HL-60 (cell line): ENCODE measurements around the gene DCAF7.

ENCODE experiments used
- DNase-seq, 2 experiments: peaks; one replicate each; pipeline ENCODE4 v3.0.0-alpha.2; 2010 to 2020; ENCODE audit warnings: low read depth in 1 of 2, low spot score in 1 of 2
- H3K27ac ChIP-seq: fragments of 250-450 bp; sonication (Bioruptor Pico); replicated peaks from 2 replicates; pipeline ENCODE4 v1.5.1; 2020; ENCODE audit warnings: mild to moderate bottlenecking, moderate library complexity
- H3K27me3 ChIP-seq: fragments of 250-450 bp; sonication (Bioruptor Pico); 2 replicates; pipeline ENCODE4 v1.5.1; 2021; ENCODE audit warnings: mild to moderate bottlenecking, moderate library complexity; ENCODE audit not compliant: insufficient read depth, poor library complexity, severe bottlenecking
- H3K4me3 ChIP-seq: replicated peaks from 2 replicates; pipeline ENCODE4 v1.5.1; 2011; ENCODE audit warnings: mild to moderate bottlenecking, control low read depth, low read length; ENCODE audit not compliant: insufficient read depth
- GABPA ChIP-seq: IDR thresholded peaks from 2 replicates; pipeline ENCODE4 v1.6.1; 2012; ENCODE audit warnings: low read depth
- POLR2AphosphoS5 ChIP-seq: IDR thresholded peaks from 2 replicates; pipeline ENCODE4 v1.6.1; 2012; ENCODE audit warnings: low read depth
- REST ChIP-seq: IDR thresholded peaks from 2 replicates; pipeline ENCODE4 v1.6.1; 2012; ENCODE audit warnings: low read depth; ENCODE audit not compliant: insufficient replicate concordance
- SPI1 ChIP-seq: IDR thresholded peaks from 2 replicates; pipeline ENCODE4 v1.6.1; 2012; ENCODE audit warnings: low read depth, mild to moderate bottlenecking, borderline replicate concordance
- TF ChIP-seq, protein P1 (sequence below): IDR thresholded peaks from one replicate; pipeline ENCODE4 v1.5.1; 2011; ENCODE audit warnings: low read length, control low read depth, inconsistent platforms; ENCODE audit not compliant: insufficient read depth

DCAF7 gene

GRCh38 chr17:63511331-63511730, 38.9 kb upstream of the DCAF7 start:
- Histone ChIP-seq H3K27ac (no peak overlapping the region), H3K4me3 (no peak overlapping the region), H3K27me3 (no peaks in the 10 kb centered on the region)
- no peak for DNase-seq
- no peak for TF ChIP-seq SPI1
- TF ChIP-seq, protein P1, sequence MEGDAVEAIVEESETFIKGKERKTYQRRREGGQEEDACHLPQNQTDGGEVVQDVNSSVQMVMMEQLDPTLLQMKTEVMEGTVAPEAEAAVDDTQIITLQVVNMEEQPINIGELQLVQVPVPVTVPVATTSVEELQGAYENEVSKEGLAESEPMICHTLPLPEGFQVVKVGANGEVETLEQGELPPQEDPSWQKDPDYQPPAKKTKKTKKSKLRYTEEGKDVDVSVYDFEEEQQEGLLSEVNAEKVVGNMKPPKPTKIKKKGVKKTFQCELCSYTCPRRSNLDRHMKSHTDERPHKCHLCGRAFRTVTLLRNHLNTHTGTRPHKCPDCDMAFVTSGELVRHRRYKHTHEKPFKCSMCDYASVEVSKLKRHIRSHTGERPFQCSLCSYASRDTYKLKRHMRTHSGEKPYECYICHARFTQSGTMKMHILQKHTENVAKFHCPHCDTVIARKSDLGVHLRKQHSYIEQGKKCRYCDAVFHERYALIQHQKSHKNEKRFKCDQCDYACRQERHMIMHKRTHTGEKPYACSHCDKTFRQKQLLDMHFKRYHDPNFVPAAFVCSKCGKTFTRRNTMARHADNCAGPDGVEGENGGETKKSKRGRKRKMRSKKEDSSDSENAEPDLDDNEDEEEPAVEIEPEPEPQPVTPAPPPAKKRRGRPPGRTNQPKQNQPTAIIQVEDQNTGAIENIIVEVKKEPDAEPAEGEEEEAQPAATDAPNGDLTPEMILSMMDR: no peak
- TF ChIP-seq GABPA: no peak
- TF ChIP-seq REST: no peak
- no peak for TF ChIP-seq POLR2AphosphoS5

DNA sequence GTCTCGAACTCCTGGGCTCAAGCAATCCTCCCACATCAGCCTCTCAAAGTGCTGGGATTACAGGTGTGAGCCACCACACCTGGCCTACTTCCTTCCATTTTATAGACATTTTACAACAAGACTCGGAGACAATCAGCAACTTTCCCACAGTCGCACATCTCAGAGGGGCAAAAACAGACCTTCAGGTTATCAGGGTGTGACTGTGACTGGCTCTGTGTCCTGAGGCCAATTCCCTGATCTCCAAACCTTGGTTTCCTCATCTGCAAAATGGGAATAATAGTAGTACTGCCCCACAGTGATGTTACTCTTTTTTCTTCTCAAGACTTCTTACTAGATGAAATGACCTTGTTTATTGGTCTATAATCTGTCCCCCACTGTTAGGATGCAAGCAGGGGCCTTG, 37.9 kb upstream of the DCAF7 start:
- TF ChIP-seq, protein P1: no peak
- no peak for TF ChIP-seq POLR2AphosphoS5
- no peak for DNase-seq
- Histone ChIP-seq H3K27me3 (no peaks in the 10 kb centered on the region), H3K27ac (no peak overlapping the region), H3K4me3 (no peak overlapping the region)

DNA sequence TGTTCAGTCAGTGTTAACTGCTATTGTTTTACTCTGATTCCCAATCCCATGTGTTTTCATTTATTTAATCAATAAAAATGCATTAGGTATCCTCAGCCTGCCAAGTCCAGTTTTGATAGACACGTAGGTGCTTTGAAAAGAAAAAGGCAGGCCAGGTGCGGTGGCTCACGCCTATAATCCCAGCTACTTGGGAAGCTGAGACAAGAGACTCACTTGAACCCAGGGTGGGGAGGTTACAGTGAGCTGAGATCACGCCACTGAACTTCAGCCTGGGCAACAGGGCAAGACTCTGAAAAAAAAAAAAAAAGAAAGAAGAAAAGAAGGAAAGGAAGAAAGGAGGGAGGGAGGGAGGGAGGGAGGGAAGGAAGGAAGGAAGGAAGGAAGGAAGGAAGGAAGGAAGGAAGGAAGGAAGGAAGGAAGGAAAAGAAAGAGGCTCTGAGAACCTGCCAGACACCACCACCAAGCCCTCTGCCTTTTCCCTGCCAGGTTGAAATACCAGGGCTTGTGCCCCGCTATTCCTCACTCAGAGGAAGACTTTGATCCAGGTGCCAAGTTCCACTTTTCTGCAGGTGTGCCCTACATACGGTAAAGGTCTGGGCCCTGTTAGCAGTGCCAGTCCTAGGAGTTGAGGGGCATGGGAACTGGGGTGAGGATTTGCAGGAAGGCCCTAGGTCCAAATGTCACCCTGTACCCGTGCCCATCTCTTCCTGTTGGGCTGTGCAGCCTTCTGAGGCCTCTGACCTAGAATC, 37.2 kb upstream of the DCAF7 start:
- Histone ChIP-seq H3K27me3 (no peaks in the 10 kb centered on the region), H3K4me3 (no peak overlapping the region), H3K27ac (no peak overlapping the region)
- TF ChIP-seq POLR2AphosphoS5 (no peak), REST (no peak), GABPA (no peak), SPI1 (no peak)
- TF ChIP-seq, protein P1: no peak
- DNase-seq: no peak

- H3K4me3 ChIP-seq: no peak overlapping the region
- no peaks in the 10 kb centered on the region for H3K27me3 ChIP-seq
- no peak for DNase-seq
- H3K27ac ChIP-seq: no peak overlapping the region
- TF ChIP-seq GABPA (no peak), SPI1 (no peak), POLR2AphosphoS5 (no peak), REST (no peak)
- TF ChIP-seq, protein P1: no peak
Observed at GRCh38 chr17:63514477-63514876, 35.8 kb upstream of the DCAF7 start.
